NCI-H1694 (cell line): ENCODE results near the gene AGAP2.
"Not testable (repeated sequence)": the region's sequence is repeated elsewhere in the genome, so short reads cannot be mapped to it uniquely, and the experiment has no call there.

ENCODE experiments used
- DNase-seq: peaks from one replicate; lab custom pipeline; 2025; lab: John Stamatoyannopoulos, UW

The AGAP2 gene

GRCh38 chr12:57738661-57739237 lies at the start of gene AGAP2:
TSS of gene AGAP2 (minus strand) at chr12:57738742. CDS start at chr12:57738246, 496 bp downstream.
- DNase-seq, result peak; percentile 21

GRCh38 chr12:57783861-57784260 lies 45.3 kb upstream of the AGAP2 start:
- DNase-seq, result no peak

DNA sequence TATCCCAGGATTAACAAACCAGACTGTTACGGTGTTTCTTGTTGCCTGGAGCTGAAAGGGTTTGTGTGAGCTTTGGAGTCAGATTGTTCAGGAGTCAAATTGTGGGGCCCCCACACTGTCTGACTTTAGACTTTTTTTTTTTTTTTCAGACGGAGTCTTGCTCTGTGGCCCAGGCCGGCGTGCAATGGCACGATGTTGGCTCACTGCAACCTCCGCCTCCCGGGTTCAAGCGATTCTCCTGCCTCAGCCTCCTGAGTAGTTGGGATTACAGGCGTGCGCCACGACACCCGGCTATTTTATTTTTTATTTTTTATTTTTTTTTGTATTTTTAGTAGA lies 44.9 kb upstream of the AGAP2 start:
- no peak for DNase-seq

- peak; percentile 77 for DNase-seq
Measured at GRCh38 chr12:57782608-57783465, 44.3 kb upstream of the AGAP2 start, which contains the start of gene TSFM. TSS of gene TSFM (plus strand) at chr12:57782787. CDS start at chr12:57782802, 15 bp downstream.

GRCh38 chr12:57782243-57782607 lies 43.7 kb upstream of the AGAP2 start:
- DNase-seq, result no peak

DNA sequence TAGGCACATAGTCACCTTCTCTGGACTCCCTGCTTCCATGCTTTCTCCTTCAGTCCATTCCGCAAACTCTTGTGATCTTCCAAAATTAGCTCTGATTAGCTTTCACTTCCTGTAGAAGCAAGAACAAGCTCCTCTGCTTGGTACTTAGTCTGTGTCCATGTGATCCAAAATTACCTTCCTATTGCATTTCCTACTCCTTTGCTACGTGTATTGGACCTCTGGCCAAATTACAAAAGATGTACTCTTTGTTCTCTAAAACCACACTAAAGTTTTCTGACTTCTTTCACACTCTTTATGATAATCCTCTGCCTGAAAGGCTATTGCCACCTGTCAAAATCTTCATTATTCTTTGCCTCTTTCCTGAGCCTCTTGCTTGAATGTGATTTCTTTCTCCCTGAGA lies 43.3 kb upstream of the AGAP2 start:
- DNase-seq, result no peak

DNA sequence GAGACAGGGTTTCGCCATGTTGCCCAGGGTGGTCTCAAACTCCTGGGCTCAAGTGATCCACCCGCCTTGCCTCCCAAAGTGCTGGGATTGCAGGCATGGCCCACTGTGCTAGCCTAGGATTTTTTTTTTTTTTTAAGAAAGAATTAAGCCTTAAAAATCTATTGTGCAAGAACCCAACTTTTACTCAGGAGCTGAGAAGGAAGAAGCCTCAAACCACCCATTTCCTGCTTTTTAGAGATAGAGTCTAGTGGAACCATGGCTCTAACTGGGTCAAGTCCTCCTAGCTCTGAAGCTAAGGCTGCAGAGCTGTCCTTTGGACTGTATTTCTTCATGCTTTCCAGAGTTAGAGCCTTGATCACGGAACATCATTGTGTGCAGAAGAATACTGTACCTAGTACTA lies 42.7 kb upstream of the AGAP2 start:
- DNase-seq, result no peak

GRCh38 chr12:57780284-57780897 lies 41.8 kb upstream of the AGAP2 start:
- DNase-seq, result no peak

DNA sequence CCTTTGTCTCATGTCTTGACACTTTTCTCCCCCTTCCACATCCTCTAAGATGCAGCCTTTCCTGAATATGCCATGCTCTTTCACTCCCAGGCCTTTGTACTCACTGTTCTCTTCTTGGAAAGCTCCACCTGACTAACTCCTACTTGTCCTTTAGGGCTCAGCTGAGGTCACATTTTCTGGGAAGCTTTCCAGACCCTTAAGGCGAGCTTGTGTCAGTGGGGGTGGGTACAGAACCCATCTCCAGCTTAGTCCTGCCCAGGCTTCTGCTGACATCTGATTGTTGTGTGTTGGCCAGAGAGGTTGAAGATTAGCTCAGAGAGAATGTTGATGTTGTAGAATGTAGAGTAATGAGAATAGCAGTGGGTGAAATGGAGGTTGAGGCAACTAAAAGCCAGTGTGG lies 41.2 kb upstream of the AGAP2 start:
- no peak for DNase-seq

DNA sequence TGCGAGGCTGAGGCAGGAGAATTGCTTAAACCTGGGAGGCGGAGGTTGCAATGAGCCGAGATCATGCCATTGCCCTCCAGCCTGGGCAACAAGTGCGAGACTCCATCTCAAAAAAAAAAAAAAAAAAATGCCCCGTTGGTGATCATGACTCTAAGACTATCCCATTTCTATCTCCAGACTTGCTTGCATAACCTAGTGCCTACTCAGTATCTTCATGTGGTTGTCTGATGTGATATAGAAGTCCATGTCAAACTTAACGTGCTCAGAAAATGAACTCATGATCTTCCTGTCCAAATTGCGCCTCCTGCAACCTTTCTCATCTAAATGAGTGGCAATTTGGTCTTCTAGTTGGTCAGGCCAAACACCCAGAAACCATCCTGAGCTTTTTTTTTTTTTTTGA lies 39.4 kb upstream of the AGAP2 start:
- DNase-seq, result no peak

- no peak for DNase-seq
Measured at GRCh38 chr12:57777367-57777766, 38.8 kb upstream of the AGAP2 start.

DNA sequence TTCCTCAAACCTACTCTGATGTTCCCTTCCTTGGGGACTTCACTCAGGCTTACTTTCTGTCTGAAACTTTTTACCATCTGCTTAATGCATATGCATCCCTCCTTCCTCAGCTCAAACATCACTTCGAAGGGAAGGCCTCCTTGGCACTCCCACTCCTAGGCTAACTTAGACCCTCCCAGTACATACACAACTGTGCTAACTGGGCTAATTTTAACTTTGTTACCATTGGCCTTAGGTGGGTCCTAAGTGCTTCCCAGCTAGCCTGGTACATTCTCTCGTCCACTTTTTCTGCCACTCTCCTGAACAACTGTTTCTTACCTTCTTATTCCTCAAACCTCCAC lies 37.7 kb upstream of the AGAP2 start:
- no peak for DNase-seq

DNA sequence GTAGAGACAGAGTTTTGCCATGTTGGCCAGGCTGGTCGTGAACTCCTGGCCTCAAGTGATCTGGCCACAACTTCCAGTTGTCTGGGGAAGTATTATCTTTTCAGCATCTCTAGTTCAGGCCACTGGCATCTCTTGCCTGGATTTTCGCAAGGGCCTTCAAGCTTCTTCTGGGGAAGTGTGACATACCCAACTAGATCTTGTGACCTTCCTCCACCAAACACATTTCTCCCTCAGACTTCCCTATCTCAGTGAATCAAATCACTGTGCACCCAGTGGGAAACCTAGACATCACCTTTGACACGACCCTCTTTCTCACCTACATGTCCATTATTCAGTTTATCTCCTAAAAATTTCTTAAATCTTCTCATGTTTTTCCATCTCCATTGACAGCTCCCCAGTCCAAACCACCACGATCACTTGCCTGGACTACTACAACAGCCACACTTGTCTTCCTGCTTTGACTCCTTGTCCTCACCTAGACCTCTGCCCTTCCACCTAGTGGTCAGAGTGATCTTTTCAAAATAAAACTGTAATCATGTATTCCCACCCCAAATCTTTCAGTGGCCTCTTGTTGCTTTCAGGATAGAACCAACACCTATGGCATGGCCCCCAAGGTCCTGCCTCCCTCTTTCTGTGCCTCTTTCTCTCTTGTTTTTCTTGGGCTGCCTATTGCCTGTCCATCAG lies 37.2 kb upstream of the AGAP2 start:
- no peak for DNase-seq

DNA sequence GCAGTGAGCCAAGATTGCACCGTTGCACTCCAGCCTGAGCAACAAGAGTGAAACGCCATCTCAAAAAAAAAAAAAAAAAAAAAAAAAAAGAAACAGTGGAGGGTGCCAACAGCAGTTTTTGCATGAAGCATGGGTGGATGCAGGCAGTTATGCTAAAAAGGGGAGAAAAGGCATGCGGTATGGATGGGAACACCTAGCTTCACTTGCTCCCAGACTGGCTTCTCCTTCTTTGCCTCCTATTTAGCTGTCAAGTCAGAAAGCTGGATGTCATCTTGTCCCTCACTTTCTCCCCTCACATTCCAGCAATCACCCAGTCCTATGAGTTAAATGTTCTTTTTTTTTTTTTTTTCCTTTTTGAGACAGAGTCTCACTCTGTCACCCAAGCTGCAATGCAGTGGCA lies 36.5 kb upstream of the AGAP2 start:
- DNase-seq, result no peak

DNA sequence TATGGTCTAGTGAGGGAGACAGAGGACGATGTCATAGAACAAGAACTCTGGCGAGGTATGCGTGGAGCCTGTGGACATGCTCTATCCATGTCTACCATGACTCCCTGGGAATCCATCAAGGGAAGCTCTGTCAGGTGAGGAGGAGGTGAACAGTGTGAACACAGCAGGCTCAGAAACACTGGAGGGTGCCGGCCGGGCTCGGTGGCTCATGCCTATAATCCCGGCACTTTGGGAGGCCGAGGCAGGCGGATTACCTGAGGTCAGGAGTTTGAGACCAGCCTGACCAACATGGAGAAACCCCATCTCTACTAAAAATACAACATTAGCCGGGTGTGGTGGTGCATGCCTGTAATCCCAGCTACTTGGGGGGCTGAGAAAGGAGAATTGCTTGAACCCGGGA lies 36.1 kb upstream of the AGAP2 start:
- not testable (repeated sequence) for DNase-seq

DNA sequence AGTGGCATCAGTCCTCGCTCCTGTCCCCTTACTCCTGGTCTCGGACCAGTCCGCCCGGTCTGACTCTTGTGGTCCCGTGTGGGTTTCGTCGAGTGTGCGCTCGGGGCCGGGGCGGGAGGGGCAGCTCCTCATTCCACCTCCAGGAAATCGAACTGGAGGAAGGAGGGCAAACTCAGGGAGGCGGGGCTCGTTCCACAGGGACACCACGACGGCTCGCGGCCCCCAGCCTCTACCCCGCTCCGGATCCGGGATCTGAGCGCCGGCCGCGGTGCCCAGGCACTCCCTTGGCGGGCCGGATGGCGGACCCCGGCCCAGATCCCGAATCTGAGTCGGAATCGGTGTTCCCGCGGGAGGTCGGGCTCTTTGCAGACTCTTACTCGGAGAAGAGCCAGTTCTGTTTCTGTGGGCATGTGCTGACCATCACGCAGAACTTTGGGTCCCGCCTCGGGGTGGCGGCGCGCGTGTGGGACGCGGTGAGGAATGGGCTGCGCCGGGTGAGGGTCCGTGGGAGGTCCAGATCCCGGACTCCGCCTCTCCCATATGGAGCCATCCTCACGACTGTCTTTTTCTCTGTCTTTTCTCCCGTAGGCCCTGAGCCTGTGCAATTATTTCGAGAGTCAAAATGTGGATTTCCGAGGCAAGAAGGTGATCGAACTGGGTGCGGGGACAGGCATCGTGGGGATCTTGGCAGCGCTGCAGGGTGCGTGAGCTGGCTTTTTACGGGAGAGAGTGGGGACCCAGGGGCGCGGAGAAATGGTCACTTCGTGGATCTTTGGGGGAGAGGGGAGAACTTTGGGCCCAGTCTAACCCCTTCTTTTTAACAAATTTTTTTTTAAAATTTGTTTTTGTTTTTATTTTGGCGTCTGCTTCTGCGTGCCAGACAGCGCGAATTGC lies 34.1 kb upstream of the AGAP2 start, which contains the start of gene EEF1AKMT3:
Gene EEF1AKMT3 (plus strand): TSS at position 186 of the 894 bp plus-strand sequence. CDS start 111 bp downstream, at position 297.
- DNase-seq, result no peak

- DNase-seq, result peak; percentile 94
Measured at GRCh38 chr12:57771873-57772428, 33.4 kb upstream of the AGAP2 start, which contains the start of gene METTL1. TSS of gene METTL1 (minus strand) at chr12:57772105. CDS start at chr12:57772083, 22 bp downstream.

GRCh38 chr12:57771236-57771872 lies 32.8 kb upstream of the AGAP2 start:
- DNase-seq, result peak; percentile 86

DNA sequence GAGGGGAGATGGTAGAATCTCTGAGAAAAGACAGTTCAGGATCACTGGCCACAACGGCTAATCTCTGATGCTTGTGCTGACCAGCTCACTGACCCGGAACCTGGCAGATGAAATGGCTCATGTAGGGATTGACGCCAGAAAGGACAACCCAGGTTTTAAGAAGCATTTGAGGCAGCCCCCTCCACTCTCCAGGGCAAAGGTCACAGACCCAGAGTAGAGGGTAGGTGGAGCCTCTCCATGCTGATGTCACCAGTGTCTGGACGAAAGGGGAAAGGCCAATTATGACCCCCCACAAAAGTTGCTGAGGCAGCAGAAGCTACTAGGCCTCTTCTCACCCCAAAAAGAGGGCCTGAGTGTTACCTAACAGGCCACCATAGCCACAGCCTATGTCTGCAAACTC lies 32.2 kb upstream of the AGAP2 start:
- no peak for DNase-seq

- no peak for DNase-seq
Measured at GRCh38 chr12:57769594-57769993, 31.1 kb upstream of the AGAP2 start.

DNA sequence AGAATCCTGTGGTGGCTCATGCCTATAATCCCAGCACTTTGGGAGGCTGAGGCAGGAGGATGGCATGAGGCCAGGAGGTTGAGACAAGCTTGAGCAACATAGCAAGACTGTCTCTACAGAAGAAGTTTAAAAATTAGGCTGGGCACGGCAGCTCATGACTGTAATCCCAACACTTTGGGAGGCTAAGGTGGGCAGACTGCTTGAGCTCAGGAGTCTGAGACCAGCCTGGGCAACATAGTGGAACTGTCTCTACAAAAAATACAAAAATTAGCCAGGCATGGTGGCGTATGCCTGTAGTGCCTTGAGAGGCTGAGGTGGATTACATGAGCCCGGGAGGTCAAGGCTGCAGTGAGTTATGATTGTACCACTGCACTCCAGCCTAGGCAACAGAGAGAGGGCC lies 29.3 kb upstream of the AGAP2 start:
- no peak for DNase-seq
